OCI-LY1 (cell line): ENCODE results near the gene FNDC8.

Experiments
- EZH2 ChIP-seq: fragments of 200-600 bp; sonication (generic), shearing (Covaris generic); IDR thresholded peaks from 2 replicates; pipeline ENCODE4 v1.8.0; 2017; ENCODE audit warnings: borderline replicate concordance, mixed run types, mild to moderate bottlenecking, antibody characterized with exemption, low read length, moderate library complexity, mixed read lengths
- TF ChIP-seq, protein P1 (sequence below): fragments of 200-600 bp; sonication (generic), shearing (Covaris generic); IDR thresholded peaks from 2 replicates; pipeline ENCODE4 v1.5.1; 2017; ENCODE audit warnings: mild to moderate bottlenecking, antibody characterized with exemption, low read length, moderate library complexity, mixed read lengths

DNA sequence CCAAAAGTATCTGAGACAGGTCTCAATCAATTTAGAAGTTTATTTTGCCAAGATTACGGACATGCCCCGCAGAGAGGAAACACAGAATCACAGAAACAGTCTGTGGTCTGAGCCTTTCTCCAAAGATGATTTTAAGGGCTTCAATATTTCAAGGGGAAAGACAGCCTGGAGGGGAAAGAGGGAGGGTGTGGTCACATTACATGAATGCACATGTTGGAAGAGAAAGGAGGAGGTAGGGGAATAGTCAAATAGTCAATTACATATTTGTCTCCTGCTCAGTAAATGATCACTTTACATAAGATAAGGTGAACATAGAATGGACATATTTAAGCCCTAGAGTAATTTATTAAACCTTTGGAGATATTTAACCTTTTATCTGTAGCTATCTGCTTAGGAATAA is 38.5 kb downstream of the FNDC8 start:
- TF ChIP-seq, protein P1, sequence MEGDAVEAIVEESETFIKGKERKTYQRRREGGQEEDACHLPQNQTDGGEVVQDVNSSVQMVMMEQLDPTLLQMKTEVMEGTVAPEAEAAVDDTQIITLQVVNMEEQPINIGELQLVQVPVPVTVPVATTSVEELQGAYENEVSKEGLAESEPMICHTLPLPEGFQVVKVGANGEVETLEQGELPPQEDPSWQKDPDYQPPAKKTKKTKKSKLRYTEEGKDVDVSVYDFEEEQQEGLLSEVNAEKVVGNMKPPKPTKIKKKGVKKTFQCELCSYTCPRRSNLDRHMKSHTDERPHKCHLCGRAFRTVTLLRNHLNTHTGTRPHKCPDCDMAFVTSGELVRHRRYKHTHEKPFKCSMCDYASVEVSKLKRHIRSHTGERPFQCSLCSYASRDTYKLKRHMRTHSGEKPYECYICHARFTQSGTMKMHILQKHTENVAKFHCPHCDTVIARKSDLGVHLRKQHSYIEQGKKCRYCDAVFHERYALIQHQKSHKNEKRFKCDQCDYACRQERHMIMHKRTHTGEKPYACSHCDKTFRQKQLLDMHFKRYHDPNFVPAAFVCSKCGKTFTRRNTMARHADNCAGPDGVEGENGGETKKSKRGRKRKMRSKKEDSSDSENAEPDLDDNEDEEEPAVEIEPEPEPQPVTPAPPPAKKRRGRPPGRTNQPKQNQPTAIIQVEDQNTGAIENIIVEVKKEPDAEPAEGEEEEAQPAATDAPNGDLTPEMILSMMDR = no peak
- no peak for TF ChIP-seq EZH2
